LNCAP (cell line): Measurements from ENCODE around the gene RPL23.

Source experiments
- TF ChIP-seq, protein P1 (sequence below): fragments of 450-650 bp; IDR thresholded peaks from 2 replicates; pipeline ENCODE4 v1.5.1; 2017; ENCODE audit warnings: mild to moderate bottlenecking

Gene RPL23

GRCh38 chr17:38881600-38882191 is 28.2 kb upstream of the RPL23 start:
- TF ChIP-seq, protein P1, sequence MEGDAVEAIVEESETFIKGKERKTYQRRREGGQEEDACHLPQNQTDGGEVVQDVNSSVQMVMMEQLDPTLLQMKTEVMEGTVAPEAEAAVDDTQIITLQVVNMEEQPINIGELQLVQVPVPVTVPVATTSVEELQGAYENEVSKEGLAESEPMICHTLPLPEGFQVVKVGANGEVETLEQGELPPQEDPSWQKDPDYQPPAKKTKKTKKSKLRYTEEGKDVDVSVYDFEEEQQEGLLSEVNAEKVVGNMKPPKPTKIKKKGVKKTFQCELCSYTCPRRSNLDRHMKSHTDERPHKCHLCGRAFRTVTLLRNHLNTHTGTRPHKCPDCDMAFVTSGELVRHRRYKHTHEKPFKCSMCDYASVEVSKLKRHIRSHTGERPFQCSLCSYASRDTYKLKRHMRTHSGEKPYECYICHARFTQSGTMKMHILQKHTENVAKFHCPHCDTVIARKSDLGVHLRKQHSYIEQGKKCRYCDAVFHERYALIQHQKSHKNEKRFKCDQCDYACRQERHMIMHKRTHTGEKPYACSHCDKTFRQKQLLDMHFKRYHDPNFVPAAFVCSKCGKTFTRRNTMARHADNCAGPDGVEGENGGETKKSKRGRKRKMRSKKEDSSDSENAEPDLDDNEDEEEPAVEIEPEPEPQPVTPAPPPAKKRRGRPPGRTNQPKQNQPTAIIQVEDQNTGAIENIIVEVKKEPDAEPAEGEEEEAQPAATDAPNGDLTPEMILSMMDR = no peak

DNA sequence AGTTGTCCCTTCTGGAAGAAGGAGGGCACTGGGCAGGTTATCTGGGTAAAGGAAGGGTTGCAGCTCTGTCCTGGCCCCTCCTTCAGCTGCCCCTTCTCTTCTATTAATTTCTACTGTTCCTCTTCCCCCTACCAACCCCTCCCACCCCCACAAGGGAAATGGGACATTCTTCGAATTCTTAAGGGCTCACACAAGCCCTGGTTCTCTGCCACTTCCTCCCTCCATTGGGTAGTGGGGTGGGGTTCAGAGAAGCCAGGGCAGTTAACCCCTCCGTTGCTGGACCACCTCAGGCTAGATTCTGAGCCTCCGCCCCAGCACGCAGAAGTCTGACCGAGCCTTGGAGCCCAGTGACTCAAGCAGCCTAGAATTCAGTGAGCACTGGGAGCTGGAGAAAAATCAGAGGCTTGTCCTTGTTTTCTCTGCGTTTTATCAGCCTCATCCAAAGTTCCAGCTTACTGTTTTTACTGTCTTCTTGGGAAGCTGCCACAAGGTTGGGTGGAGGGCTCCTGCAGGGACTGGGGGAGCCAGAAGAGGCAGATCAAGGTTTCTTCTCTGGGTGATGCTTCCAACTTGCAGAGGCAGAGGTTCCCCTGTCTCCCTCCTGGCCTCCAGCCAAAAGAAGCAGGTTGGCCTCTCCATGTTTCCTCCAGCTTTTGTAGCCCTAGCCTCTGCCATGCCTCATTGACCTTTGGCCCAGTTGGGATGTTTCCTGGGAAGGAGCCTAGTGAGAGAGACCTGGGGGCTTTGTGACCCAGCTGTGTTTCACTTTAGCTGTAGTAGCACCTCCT is 26.6 kb upstream of the RPL23 start:
- TF ChIP-seq, protein P1 = no peak

DNA sequence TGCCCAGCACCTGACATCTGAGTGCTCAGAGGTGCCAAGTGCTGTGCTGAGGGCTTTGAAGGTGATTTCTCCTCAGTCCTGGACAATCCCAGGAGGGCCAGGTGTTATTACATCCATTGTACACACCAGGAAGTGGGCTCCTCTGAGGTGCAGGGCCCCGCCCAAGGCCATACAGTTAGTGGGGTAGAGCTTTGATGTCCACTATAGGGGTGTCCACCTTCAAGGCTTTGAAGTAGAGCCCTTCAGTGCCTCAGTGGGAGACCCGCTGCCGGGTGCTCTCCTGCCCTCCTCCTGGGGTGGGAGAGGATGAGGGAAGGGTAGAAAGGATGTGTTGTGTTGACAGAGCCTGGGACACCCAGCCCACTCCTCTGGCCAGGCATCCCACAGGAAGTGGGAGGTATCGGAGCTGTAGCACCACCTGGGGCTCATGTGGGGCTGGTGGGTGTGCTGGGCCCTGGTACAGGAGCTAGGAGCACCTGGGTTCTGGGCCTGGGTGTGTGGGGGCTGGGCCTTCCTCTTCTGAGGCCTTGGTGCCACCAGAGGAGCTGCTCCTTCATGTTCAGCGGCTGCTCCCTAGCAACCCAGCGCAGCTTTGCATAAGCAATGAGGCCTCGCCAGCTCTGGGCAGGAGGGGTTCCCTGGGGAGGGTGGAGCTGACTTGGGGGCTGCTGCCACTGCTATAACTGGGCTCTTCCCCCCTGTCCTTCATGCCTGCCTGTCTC is 23.8 kb upstream of the RPL23 start:
- TF ChIP-seq, protein P1 = no peak

DNA sequence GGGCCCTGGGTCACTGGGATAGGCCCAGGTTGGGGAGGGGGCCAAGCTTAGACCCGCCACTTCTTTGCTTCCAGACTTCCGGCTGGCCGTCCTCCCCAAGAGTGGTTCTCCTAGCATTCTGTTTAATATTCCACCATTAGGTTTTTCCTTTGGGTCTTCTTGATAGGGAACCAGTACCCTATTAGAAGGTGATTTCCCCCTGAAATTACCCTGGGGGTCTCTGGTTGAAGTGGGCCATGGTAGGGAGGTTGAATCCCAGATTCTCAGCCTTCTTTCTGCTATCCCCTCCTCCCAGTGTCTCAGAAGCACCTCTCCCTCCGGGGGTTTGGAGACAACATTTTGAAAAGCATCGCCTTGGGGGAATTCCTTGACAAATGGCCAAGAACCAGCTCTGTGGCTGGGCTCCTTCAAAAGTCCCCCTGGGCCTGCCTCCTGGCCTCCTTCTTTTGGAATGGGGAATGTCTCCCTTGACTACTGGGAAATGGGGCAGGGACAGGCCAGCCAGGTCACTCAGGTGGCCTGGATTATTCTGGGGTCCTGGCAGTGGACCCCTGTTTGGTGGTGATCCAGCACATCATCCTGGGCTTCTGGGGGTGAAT is 22.1 kb upstream of the RPL23 start:
- TF ChIP-seq, protein P1 = no peak

GRCh38 chr17:38874505-38875400 is 21.2 kb upstream of the RPL23 start:
- TF ChIP-seq, protein P1 = no peak

- TF ChIP-seq, protein P1 = no peak
These were observed 20.3 kb upstream of the RPL23 start for GRCh38 chr17:38873640-38874380.
